HL-60 (cell line): ENCODE results near the gene WSCD1.

Experiments
- DNase-seq, 2 experiments: peaks; one replicate each; pipeline ENCODE4 v3.0.0-alpha.2; 2010 to 2020; ENCODE audit warnings: low read depth in 1 of 2, low spot score in 1 of 2
- H3K27ac ChIP-seq: fragments of 250-450 bp; sonication (Bioruptor Pico); replicated peaks from 2 replicates; pipeline ENCODE4 v1.5.1; 2020; ENCODE audit warnings: mild to moderate bottlenecking, moderate library complexity
- H3K27me3 ChIP-seq: fragments of 250-450 bp; sonication (Bioruptor Pico); 2 replicates; pipeline ENCODE4 v1.5.1; 2021; ENCODE audit warnings: mild to moderate bottlenecking, moderate library complexity; ENCODE audit not compliant: insufficient read depth, poor library complexity, severe bottlenecking
- H3K4me3 ChIP-seq: replicated peaks from 2 replicates; pipeline ENCODE4 v1.5.1; 2011; ENCODE audit warnings: mild to moderate bottlenecking, control low read depth, low read length; ENCODE audit not compliant: insufficient read depth
- CTCF ChIP-seq: IDR thresholded peaks from one replicate; pipeline ENCODE4 v1.5.1; 2011; ENCODE audit warnings: low read length, control low read depth, inconsistent platforms; ENCODE audit not compliant: insufficient read depth
- GABPA ChIP-seq: IDR thresholded peaks from 2 replicates; pipeline ENCODE4 v1.6.1; 2012; ENCODE audit warnings: low read depth
- POLR2AphosphoS5 ChIP-seq: IDR thresholded peaks from 2 replicates; pipeline ENCODE4 v1.6.1; 2012; ENCODE audit warnings: low read depth
- REST ChIP-seq: IDR thresholded peaks from 2 replicates; pipeline ENCODE4 v1.6.1; 2012; ENCODE audit warnings: low read depth; ENCODE audit not compliant: insufficient replicate concordance
- SPI1 ChIP-seq: IDR thresholded peaks from 2 replicates; pipeline ENCODE4 v1.6.1; 2012; ENCODE audit warnings: low read depth, mild to moderate bottlenecking, borderline replicate concordance

Gene WSCD1

GRCh38 chr17:6105649-6106007 is 35.4 kb downstream of the WSCD1 start:
- H3K27me3 ChIP-seq = no peaks in the 10 kb centered on the region

GRCh38 chr17:6106212-6106611 is 36.0 kb downstream of the WSCD1 start:
- no peaks in the 10 kb centered on the region for H3K27me3 ChIP-seq
- H3K27ac ChIP-seq = no peak overlapping the region
- no peak for TF ChIP-seq GABPA
- no peak for TF ChIP-seq REST
- no peak for TF ChIP-seq CTCF
- no peak for TF ChIP-seq SPI1
- TF ChIP-seq POLR2AphosphoS5 = no peak
- DNase-seq = no peak
- no peak overlapping the region for H3K4me3 ChIP-seq

More at GRCh38 chr17:6105649-6106007, 35.4 kb downstream of the WSCD1 start:
- TF ChIP-seq REST (no peak), CTCF (no peak), SPI1 (no peak), GABPA (no peak), POLR2AphosphoS5 (no peak)
- no peak for DNase-seq
- no peak overlapping the region for H3K27ac ChIP-seq
- H3K4me3 ChIP-seq = no peak overlapping the region

- H3K27me3 ChIP-seq = no peaks in the 10 kb centered on the region
- H3K4me3 ChIP-seq = no peak overlapping the region
- no peak for TF ChIP-seq SPI1
- TF ChIP-seq POLR2AphosphoS5 = no peak
- no peak for TF ChIP-seq GABPA
- TF ChIP-seq CTCF = no peak
- TF ChIP-seq REST = no peak
- DNase-seq = no peak
- H3K27ac ChIP-seq = no peak overlapping the region
Measured at GRCh38 chr17:6107791-6108190, 37.6 kb downstream of the WSCD1 start.
